SK-N-SH (cell line): Measurements from ENCODE around the gene GRIK3. TPM values are rescaled to one million over a fixed set of nuclear protein-coding genes. Genes with fewer than 3 reads are reported as not detected.

Experiments
- CTCF ChIA-PET: fragments of 300-600, 350-600 bp; formaldehyde crosslinking; extraction: SDS; loops from one replicate; lab custom pipeline; 2021; lab: Yijun Ruan, JAX
- POLR2A ChIA-PET: fragments of 350-600 bp; sonication (Branson Sonifier 250); formaldehyde crosslinking; extraction: SDS; loops from one replicate; lab custom pipeline; 2020; ENCODE audit warnings: antibody characterized with exemption, inconsistent platforms; lab: Yijun Ruan, JAX
- DNase-seq: peaks from one replicate; pipeline ENCODE4 v3.0.0; 2012
- H2AFZ ChIP-seq: fragments of 200-600 bp; sonication (generic); 2 replicates; pipeline ENCODE4 v1.8.1; 2016; ENCODE audit warnings: antibody characterized with exemption, mild to moderate bottlenecking, low read depth
- H3F3A ChIP-seq: fragments of 200-600 bp; sonication (generic); replicated peaks from 2 replicates; pipeline ENCODE3; 2016; ENCODE audit warnings: antibody characterized with exemption, mild to moderate bottlenecking; ENCODE audit not compliant: insufficient read depth
- H3K27ac ChIP-seq, 2 experiments: fragments of 200-500 bp in 1 of 2; fragments of 200-600 bp in 1 of 2; sonication (Bioruptor generic) in 1 of 2; sonication (generic), shearing (Covaris generic) in 1 of 2; 2 replicates each; pipeline versions ENCODE4 v1.5.1 to v1.6.1; 2014 to 2016; ENCODE audit warnings: low read depth in 2 of 2, inconsistent platforms in 1 of 2, low read length in 1 of 2, mild to moderate bottlenecking in 1 of 2, mixed read lengths in 1 of 2
- H3K27me3 ChIP-seq: fragments of 200-600 bp; sonication (generic), shearing (Covaris generic); 2 replicates; pipeline ENCODE4 v1.6.1; 2016; ENCODE audit warnings: mixed run types; ENCODE audit not compliant: insufficient read depth
- H3K36me3 ChIP-seq, 2 experiments: fragments of 200-500 bp in 1 of 2; fragments of 200-600 bp in 1 of 2; sonication (Bioruptor generic) in 1 of 2; sonication (generic) in 1 of 2; replicated peaks in 1 of 2; 2 replicates each; pipeline versions ENCODE3 to v1.5.1; 2014 to 2016; ENCODE audit warnings: low read length in 1 of 2, mild to moderate bottlenecking in 1 of 2; ENCODE audit not compliant: insufficient read depth in 2 of 2, control insufficient read depth in 1 of 2
- H3K4me1 ChIP-seq, 2 experiments: fragments of 200-500 bp in 1 of 2; fragments of 200-600 bp in 1 of 2; sonication (Bioruptor generic) in 1 of 2; sonication (generic), shearing (Covaris generic) in 1 of 2; 2 replicates each; pipeline versions ENCODE4 v1.5.1 to v1.6.1; 2014 to 2016; ENCODE audit warnings: low read depth in 1 of 2, low read length in 1 of 2, mixed run types in 1 of 2; ENCODE audit not compliant: insufficient read depth in 2 of 2, control insufficient read depth in 1 of 2
- H3K4me2 ChIP-seq: fragments of 200-600 bp; sonication (generic), shearing (Covaris generic); 2 replicates; pipeline ENCODE4 v1.6.1; 2017; ENCODE audit warnings: mixed run types
- H3K4me3 ChIP-seq, 2 experiments: fragments of 200-500 bp in 1 of 2; fragments of 200-600 bp in 1 of 2; sonication (Bioruptor generic) in 1 of 2; sonication (generic), shearing (Covaris generic) in 1 of 2; 2 replicates each; pipeline versions ENCODE4 v1.5.1 to v1.8.1; 2014 to 2016; ENCODE audit warnings: low read depth in 2 of 2, inconsistent platforms in 1 of 2, low read length in 1 of 2, mild to moderate bottlenecking in 1 of 2, mixed read lengths in 1 of 2, moderate library complexity in 1 of 2
- H3K79me2 ChIP-seq: fragments of 200-600 bp; sonication (generic); 2 replicates; pipeline ENCODE4 v1.8.1; 2017; ENCODE audit warnings: mild to moderate bottlenecking; ENCODE audit not compliant: insufficient read depth
- H3K9ac ChIP-seq: fragments of 200-600 bp; sonication (generic); 2 replicates; pipeline ENCODE4 v1.6.1; 2017; ENCODE audit warnings: mixed run types
- H3K9me2 ChIP-seq: fragments of 200-600 bp; sonication (generic); 2 replicates; pipeline ENCODE4 v1.6.1; 2017; ENCODE audit warnings: mixed run types
- H3K9me3 ChIP-seq: fragments of 200-600 bp; sonication (generic); 2 replicates; pipeline ENCODE4 v1.6.1; 2017; ENCODE audit warnings: mixed run types, mild to moderate bottlenecking, moderate library complexity
- H4K20me1 ChIP-seq: fragments of 200-600 bp; sonication (generic); 2 replicates; pipeline ENCODE4 v1.6.1; 2017; ENCODE audit warnings: mild to moderate bottlenecking, mixed run types; ENCODE audit not compliant: insufficient read depth
- CHD2 ChIP-seq: fragments of 150-350 bp; IDR thresholded peaks from 2 replicates; pipeline ENCODE4 v1.6.1; 2018; ENCODE audit warnings: low read length; ENCODE audit not compliant: partially characterized antibody
- ELF1 ChIP-seq: IDR thresholded peaks from 2 replicates; pipeline ENCODE4 v1.4.0; 2012
- EP300 ChIP-seq, 2 experiments: IDR thresholded peaks; 2 replicates each; pipeline versions ENCODE4 v1.4.0 to v1.6.1; 2012; ENCODE audit warnings: borderline replicate concordance in 1 of 2, low read depth in 1 of 2, low read length in 1 of 2
- EZH2phosphoT487 ChIP-seq: fragments of 200-600 bp; sonication (generic); IDR thresholded peaks from 2 replicates; pipeline ENCODE4 v1.6.1; 2017; ENCODE audit warnings: low read depth, mixed run types, mild to moderate bottlenecking, antibody characterized with exemption, moderate library complexity, borderline replicate concordance
- FOSL2 ChIP-seq: IDR thresholded peaks from 2 replicates; pipeline ENCODE4 v1.4.0; 2012; ENCODE audit warnings: low read depth, mild to moderate bottlenecking, moderate library complexity, borderline replicate concordance
- FOXJ3 ChIP-seq: sonication (generic); formaldehyde crosslinking; IDR thresholded peaks from 2 replicates; pipeline ENCODE4 v1.5.1; 2020; ENCODE audit warnings: mild to moderate bottlenecking, missing genetic modification reagents
- FOXM1 ChIP-seq: IDR thresholded peaks from 2 replicates; pipeline ENCODE4 v1.4.0; 2012; ENCODE audit warnings: low read depth, mild to moderate bottlenecking
- GATA2 ChIP-seq: sonication (generic); formaldehyde crosslinking; IDR thresholded peaks from 2 replicates; pipeline ENCODE4 v1.5.0; 2020; ENCODE audit warnings: mild to moderate bottlenecking, missing genetic modification reagents
- MEF2A ChIP-seq: IDR thresholded peaks from 2 replicates; pipeline ENCODE4 v1.4.0; 2012; ENCODE audit warnings: low read depth, borderline replicate concordance
- MXI1 ChIP-seq: IDR thresholded peaks from 2 replicates; pipeline ENCODE4 v1.6.1; 2012; ENCODE audit warnings: mild to moderate bottlenecking, low read depth, low read length, improper control_type of control experiment
- NRF1 ChIP-seq: IDR thresholded peaks from 2 replicates; pipeline ENCODE4 v1.6.1; 2012; ENCODE audit warnings: low read depth, mild to moderate bottlenecking, low read length
- POLR2AphosphoS5 ChIP-seq: IDR thresholded peaks from 2 replicates; pipeline ENCODE4 v1.6.1; 2012; ENCODE audit warnings: low read depth, low read length
- RXRA ChIP-seq: IDR thresholded peaks from 2 replicates; pipeline ENCODE4 v1.4.0; 2012; ENCODE audit warnings: low read depth, mild to moderate bottlenecking, borderline replicate concordance
- SMC3 ChIP-seq: IDR thresholded peaks from 2 replicates; pipeline ENCODE4 v1.6.1; 2012; ENCODE audit warnings: low read depth, low read length, improper control_type of control experiment
- TEAD4 ChIP-seq: IDR thresholded peaks from 2 replicates; pipeline ENCODE4 v1.4.0; 2012; ENCODE audit warnings: mild to moderate bottlenecking, borderline replicate concordance; ENCODE audit not compliant: insufficient read depth
- WGBS: methylation state at CpG from one replicate; pipeline ENCODE4 v1.1.6; 2017; ENCODE audit warnings: low lambda C conversion rate; 5-methylcytosine and 5-hydroxymethylcytosine counted together
- polyA plus RNA-seq, 3 experiments: library from polyadenylated mRNA; depleted of rRNA; stranded (reverse); fragments of >200 nt; gene quantifications; 2 replicates each; pipeline ENCODE4 v1.2.3, GENCODE V29; 2012
- TF ChIP-seq, protein P1 (sequence below): IDR thresholded peaks from 2 replicates; pipeline ENCODE4 v1.6.1; 2012; ENCODE audit warnings: mild to moderate bottlenecking, low read depth, low read length, moderate library complexity
- TF ChIP-seq, protein P2 (sequence below): IDR thresholded peaks from 2 replicates; pipeline ENCODE4; 2012
- TF ChIP-seq, protein P3 (sequence below): IDR thresholded peaks from 2 replicates; pipeline ENCODE4 v1.4.0; 2012; ENCODE audit warnings: low read depth, borderline replicate concordance

The GRIK3 gene
- polyA plus RNA-seq, 1 of the 3 experiments (the other 2 are of a cell fraction): not detected

DNA sequence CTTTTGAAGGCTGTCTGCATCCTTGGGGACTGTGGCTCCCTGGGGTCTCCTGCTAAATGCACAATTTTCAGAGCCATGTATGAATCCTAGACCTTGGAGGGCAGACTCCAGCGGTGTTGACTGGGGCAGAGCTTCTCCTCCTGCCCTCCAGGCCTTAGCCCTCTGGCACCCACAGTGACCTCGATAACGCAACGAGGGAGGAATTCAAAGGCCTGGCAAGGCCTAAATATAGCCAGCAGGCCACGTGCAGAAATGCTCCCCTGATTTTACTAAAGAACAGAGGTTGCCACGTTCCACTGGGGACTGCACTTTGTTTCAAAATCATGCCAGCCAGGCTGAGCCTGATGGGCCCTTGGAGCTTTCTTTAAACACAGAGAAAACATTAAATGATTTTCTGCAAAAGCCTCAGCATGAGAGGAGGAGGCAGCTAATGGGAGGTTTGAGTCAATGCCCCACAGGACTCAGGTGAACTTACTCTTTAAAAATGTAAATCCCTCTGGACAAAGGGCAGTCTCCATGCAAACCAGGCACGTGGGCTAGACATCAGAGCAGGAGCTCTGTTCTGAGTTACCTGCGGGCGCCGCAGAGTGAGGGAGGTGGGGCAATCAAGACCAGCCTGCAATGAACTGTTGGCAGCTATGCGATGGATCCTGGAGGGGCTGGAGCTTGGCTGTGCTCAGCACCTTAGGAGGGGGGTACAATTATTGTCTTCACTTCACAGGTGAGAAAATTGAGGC is 28.0 kb downstream of the GRIK3 start:
- Histone ChIP-seq H2AFZ (no peak overlapping the region), H3K4me3 (no peak overlapping the region), H3F3A (no peaks in the 10 kb centered on the region), H3K9ac (no peak overlapping the region), H3K79me2 (no peaks in the 10 kb centered on the region), H3K36me3 (no peaks in the 10 kb centered on the region), H3K27me3 (no peaks in the 10 kb centered on the region), H4K20me1 (no peaks in the 10 kb centered on the region), H3K4me1 (no peaks in the 10 kb centered on the region; a peak in 1 of 4 replicates), H3K27ac (no peak overlapping the region), H3K9me3 (no peaks in the 10 kb centered on the region), H3K4me2 (no peak overlapping the region), H3K9me2 (no peaks in the 10 kb centered on the region)
- DNase-seq: no peak
- CTCF ChIA-PET: interaction anchor here (1.0 kb wide), 2 partner anchors 12 to 19 kb away, joined by 4 to 6 read pairs; no protein-coding TSS in a partner anchor
- POLR2A ChIA-PET: no interaction called here
- TF ChIP-seq MXI1 (no peak), FOSL2 (no peak), SMC3 (no peak), GATA2 (CRISPR knock-in tag) (no peak), EZH2phosphoT487 (no peak), EP300 (IDR thresholded peaks at IDR 0.05; ENCODE audit: borderline replicate concordance in 1 of 2, low read depth in 1 of 2, low read length in 1 of 2) (no peak), FOXM1 (no peak), FOXJ3 (no peak), NRF1 (no peak), ELF1 (no peak), CHD2 (no peak), RXRA (no peak), TEAD4 (no peak), POLR2AphosphoS5 (no peak), MEF2A (no peak)
- TF ChIP-seq, protein P1, sequence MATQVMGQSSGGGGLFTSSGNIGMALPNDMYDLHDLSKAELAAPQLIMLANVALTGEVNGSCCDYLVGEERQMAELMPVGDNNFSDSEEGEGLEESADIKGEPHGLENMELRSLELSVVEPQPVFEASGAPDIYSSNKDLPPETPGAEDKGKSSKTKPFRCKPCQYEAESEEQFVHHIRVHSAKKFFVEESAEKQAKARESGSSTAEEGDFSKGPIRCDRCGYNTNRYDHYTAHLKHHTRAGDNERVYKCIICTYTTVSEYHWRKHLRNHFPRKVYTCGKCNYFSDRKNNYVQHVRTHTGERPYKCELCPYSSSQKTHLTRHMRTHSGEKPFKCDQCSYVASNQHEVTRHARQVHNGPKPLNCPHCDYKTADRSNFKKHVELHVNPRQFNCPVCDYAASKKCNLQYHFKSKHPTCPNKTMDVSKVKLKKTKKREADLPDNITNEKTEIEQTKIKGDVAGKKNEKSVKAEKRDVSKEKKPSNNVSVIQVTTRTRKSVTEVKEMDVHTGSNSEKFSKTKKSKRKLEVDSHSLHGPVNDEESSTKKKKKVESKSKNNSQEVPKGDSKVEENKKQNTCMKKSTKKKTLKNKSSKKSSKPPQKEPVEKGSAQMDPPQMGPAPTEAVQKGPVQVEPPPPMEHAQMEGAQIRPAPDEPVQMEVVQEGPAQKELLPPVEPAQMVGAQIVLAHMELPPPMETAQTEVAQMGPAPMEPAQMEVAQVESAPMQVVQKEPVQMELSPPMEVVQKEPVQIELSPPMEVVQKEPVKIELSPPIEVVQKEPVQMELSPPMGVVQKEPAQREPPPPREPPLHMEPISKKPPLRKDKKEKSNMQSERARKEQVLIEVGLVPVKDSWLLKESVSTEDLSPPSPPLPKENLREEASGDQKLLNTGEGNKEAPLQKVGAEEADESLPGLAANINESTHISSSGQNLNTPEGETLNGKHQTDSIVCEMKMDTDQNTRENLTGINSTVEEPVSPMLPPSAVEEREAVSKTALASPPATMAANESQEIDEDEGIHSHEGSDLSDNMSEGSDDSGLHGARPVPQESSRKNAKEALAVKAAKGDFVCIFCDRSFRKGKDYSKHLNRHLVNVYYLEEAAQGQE: no peak
- TF ChIP-seq, protein P2, sequence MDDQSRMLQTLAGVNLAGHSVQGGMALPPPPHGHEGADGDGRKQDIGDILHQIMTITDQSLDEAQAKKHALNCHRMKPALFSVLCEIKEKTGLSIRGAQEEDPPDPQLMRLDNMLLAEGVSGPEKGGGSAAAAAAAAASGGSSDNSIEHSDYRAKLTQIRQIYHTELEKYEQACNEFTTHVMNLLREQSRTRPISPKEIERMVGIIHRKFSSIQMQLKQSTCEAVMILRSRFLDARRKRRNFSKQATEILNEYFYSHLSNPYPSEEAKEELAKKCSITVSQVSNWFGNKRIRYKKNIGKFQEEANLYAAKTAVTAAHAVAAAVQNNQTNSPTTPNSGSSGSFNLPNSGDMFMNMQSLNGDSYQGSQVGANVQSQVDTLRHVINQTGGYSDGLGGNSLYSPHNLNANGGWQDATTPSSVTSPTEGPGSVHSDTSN: no peak
- TF ChIP-seq, protein P3, sequence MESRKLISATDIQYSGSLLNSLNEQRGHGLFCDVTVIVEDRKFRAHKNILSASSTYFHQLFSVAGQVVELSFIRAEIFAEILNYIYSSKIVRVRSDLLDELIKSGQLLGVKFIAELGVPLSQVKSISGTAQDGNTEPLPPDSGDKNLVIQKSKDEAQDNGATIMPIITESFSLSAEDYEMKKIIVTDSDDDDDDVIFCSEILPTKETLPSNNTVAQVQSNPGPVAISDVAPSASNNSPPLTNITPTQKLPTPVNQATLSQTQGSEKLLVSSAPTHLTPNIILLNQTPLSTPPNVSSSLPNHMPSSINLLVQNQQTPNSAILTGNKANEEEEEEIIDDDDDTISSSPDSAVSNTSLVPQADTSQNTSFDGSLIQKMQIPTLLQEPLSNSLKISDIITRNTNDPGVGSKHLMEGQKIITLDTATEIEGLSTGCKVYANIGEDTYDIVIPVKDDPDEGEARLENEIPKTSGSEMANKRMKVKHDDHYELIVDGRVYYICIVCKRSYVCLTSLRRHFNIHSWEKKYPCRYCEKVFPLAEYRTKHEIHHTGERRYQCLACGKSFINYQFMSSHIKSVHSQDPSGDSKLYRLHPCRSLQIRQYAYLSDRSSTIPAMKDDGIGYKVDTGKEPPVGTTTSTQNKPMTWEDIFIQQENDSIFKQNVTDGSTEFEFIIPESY: no peak
- 17% methylated on average over 9 of the region's 11 CpGs for WGBS
